ENCODE measurements around the gene PCBP3. TPM values are rescaled to one million over a fixed set of nuclear protein-coding genes. Genes with fewer than 3 reads are reported as not detected.

PCBP3 gene
- total RNA-seq, 1 experiment from 2014 or later: not detected

DNA sequence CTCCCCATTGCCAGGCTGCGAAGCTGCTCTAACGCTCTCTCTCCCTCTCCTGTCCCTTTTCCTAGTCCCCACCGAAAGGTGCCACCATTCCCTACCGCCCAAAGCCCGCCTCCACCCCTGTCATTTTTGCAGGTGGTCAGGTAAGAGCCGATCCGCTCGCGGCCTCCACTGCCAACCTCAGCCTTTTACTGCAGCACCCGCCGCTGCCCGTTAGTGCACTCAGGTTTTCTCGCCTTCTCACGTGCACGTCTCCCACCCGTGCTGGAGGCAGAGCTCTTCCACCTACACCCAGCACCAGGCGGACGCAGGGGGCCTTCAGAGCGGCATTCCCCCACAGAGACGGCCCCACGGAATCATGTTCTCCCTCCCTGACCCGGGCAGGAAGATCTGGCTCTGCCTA is 270.4 kb downstream of the PCBP3 start:
- Histone ChIP-seq H3K4me3 (no peak overlapping the region), H3K79me2 (ENCODE audit: low read depth) (no peaks in the 10 kb centered on the region), H3K27me3 (ENCODE audit: insufficient read depth, low read depth) (no peaks in the 10 kb centered on the region), H3K4me1 (replicated peaks; ENCODE audit: insufficient read depth) (peaks cover 41% of the 10 kb centered on the region), H3K4me2 (no peak overlapping the region), H3K36me3 (ENCODE audit: low read depth) (no peaks in the 10 kb centered on the region), H3K27ac (no peak overlapping the region), H3K9me2 (ENCODE audit: insufficient read depth) (no peaks in the 10 kb centered on the region), H3F3A (ENCODE audit: insufficient read depth, low read depth) (peaks cover 11% of the 10 kb centered on the region; the same call in 1 of the 2 replicates), H2AFZ (no peak overlapping the region), H3K9me3 (ENCODE audit: insufficient read depth, low read depth) (no peaks in the 10 kb centered on the region), H4K20me1 (ENCODE audit: insufficient read depth) (no peaks in the 10 kb centered on the region)
- no TSS peak for BruUV-seq (replicated peaks)
- TF ChIP-seq, protein P1, sequence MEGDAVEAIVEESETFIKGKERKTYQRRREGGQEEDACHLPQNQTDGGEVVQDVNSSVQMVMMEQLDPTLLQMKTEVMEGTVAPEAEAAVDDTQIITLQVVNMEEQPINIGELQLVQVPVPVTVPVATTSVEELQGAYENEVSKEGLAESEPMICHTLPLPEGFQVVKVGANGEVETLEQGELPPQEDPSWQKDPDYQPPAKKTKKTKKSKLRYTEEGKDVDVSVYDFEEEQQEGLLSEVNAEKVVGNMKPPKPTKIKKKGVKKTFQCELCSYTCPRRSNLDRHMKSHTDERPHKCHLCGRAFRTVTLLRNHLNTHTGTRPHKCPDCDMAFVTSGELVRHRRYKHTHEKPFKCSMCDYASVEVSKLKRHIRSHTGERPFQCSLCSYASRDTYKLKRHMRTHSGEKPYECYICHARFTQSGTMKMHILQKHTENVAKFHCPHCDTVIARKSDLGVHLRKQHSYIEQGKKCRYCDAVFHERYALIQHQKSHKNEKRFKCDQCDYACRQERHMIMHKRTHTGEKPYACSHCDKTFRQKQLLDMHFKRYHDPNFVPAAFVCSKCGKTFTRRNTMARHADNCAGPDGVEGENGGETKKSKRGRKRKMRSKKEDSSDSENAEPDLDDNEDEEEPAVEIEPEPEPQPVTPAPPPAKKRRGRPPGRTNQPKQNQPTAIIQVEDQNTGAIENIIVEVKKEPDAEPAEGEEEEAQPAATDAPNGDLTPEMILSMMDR (conservative IDR thresholded peaks at IDR 0.05): no peak
- no peak for TF ChIP-seq EZH2 (IDR thresholded peaks at IDR 0.05; ENCODE audit: low read depth)
- CTCF ChIA-PET: no interaction called here
- POLR2A ChIA-PET (ENCODE audit: unreplicated experiment): no interaction called here
- intact Hi-C loops (cut with micrococcal nuclease; ENCODE audit: unreplicated experiment): no loop called here
- DNase-seq: no peak

DNA sequence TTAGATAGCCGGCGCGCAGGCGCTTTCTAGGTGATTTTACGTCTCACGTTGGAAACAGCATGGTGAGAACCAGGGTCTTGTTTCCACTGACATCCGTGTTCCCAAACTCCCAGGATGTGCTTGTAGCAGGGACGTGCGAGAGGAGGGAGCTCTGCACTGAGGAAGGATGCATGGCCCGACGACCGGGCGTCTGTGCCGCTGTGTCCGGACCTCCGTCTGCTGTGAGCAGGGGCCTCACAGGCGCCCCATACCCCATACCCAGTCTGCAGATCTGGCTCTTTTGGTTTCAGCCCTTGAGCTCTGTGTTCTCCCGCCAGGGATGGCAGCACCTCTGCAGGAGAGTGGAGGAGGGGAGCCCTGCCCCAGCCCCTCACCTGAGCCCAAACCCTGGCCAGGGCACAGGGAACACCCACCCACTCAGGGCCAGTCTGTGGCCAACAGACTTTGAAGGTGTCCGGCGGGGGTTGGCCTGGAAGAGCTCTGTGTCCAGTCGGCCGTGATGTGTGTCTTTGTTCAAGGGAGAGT is 270.9 kb downstream of the PCBP3 start:
- Histone ChIP-seq H3K4me2 (peak overlapping the region; percentile 56; the same call in 1 of the 2 replicates), H3K9me3 (ENCODE audit: insufficient read depth, low read depth) (no peaks in the 10 kb centered on the region), H3K27me3 (ENCODE audit: insufficient read depth, low read depth) (no peaks in the 10 kb centered on the region), H3K79me2 (ENCODE audit: low read depth) (no peaks in the 10 kb centered on the region), H3K9me2 (ENCODE audit: insufficient read depth) (no peaks in the 10 kb centered on the region), H3F3A (ENCODE audit: insufficient read depth, low read depth) (peaks cover 11% of the 10 kb centered on the region; the same call in 1 of the 2 replicates), H2AFZ (no peak overlapping the region), H4K20me1 (ENCODE audit: insufficient read depth) (no peaks in the 10 kb centered on the region), H3K4me1 (replicated peaks; ENCODE audit: insufficient read depth) (peaks cover 41% of the 10 kb centered on the region), H3K36me3 (ENCODE audit: low read depth) (no peaks in the 10 kb centered on the region), H3K27ac (no peak overlapping the region), H3K4me3 (no peak overlapping the region)
- intact Hi-C loops (cut with micrococcal nuclease; ENCODE audit: unreplicated experiment): no loop called here
- POLR2A ChIA-PET (ENCODE audit: unreplicated experiment): no interaction called here
- TF ChIP-seq, protein P1 (conservative IDR thresholded peaks at IDR 0.05): no peak
- TF ChIP-seq EZH2 (IDR thresholded peaks at IDR 0.05; ENCODE audit: low read depth): no peak
- no peak for DNase-seq
- no TSS peak for BruUV-seq (replicated peaks)
- CTCF ChIA-PET: no interaction called here

DNA sequence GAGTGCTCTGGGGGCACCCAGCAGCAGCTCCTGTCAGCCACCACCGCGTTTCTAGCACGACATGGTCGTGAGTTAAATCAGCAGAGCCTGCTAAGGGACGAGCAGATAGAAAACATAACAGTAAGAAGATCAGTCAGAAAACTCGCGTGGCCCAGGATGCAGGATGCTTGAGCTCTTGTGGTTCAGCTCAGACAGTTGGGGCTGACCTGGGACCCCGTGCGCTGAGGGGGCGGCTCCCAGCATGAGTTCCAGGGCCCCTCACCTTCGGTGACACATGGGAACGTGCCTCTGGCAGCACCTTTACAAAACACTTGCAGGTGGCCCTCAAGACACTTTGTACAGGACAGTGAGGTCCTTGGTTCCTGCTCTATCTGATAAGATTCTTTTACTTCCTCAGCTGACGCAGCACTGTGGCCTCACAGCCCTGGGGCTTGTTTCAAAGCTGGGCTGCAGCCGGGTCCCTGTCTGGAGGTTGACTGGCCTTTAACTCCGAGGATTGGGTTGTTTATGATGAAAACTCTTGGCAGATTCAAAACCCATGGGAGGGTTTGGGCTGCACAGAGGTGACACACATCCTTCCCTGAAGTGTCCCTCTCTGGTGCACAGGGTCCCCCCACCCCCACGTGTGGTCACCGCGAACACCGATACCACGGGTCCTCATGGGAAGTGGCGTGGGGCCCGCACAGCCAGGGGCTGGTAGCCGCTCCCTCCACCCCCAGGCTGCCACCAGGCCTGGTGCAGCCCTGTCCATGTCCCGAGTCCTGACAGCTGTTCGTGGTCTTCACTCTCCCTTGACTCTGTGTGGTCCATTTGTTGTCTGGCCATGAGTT is 272.7 kb downstream of the PCBP3 start:
- Histone ChIP-seq H4K20me1 (ENCODE audit: insufficient read depth) (no peaks in the 10 kb centered on the region), H3F3A (ENCODE audit: insufficient read depth, low read depth) (peaks cover 11% of the 10 kb centered on the region; the same call in 1 of the 2 replicates), H3K36me3 (ENCODE audit: low read depth) (no peaks in the 10 kb centered on the region), H3K4me3 (no peak overlapping the region), H2AFZ (no peak overlapping the region), H3K4me2 (peak overlapping the region; percentile 56), H3K9me3 (ENCODE audit: insufficient read depth, low read depth) (no peaks in the 10 kb centered on the region), H3K27ac (peak overlapping the region; percentile 41; the same call in 1 of the 2 replicates), H3K9me2 (ENCODE audit: insufficient read depth) (no peaks in the 10 kb centered on the region), H3K27me3 (ENCODE audit: insufficient read depth, low read depth) (no peaks in the 10 kb centered on the region), H3K79me2 (ENCODE audit: low read depth) (no peaks in the 10 kb centered on the region), H3K4me1 (replicated peaks; ENCODE audit: insufficient read depth) (peaks cover 36% of the 10 kb centered on the region)
- peak in 1 of 2 experiments; percentile 39 for DNase-seq
- intact Hi-C loops (cut with micrococcal nuclease; ENCODE audit: unreplicated experiment): no loop called here
- ChIA-PET POLR2A (ENCODE audit: unreplicated experiment) (no interaction called here), CTCF (no interaction called here)
- BruUV-seq (replicated peaks): no TSS peak
- TF ChIP-seq EZH2 (IDR thresholded peaks at IDR 0.05; ENCODE audit: low read depth): no peak
- TF ChIP-seq, protein P1 (conservative IDR thresholded peaks at IDR 0.05): no peak
